H9 (cell line): ENCODE results near the gene UVSSA. TPM values are rescaled to one million over a fixed set of nuclear protein-coding genes. Genes with fewer than 3 reads are reported as not detected.

Source experiments
- DNase-seq: peaks from one replicate; pipeline ENCODE4 v3.0.0-alpha.2; 2017
- H2AFZ ChIP-seq: one replicate; pipeline ENCODE4 v1.6.1; 2013; ENCODE audit warnings: mild to moderate bottlenecking, low read length, control low read depth, moderate library complexity
- H2AK5ac ChIP-seq: 2 replicates; pipeline ENCODE4 v1.6.1; 2013; ENCODE audit warnings: low read length, control low read depth, mixed read lengths; ENCODE audit not compliant: insufficient read length
- H2BK120ac ChIP-seq: one replicate; pipeline ENCODE4 v1.6.1; 2013; ENCODE audit warnings: low read depth, mild to moderate bottlenecking, low read length, control low read depth, inconsistent platforms; ENCODE audit not compliant: poor library complexity, severe bottlenecking
- H2BK12ac ChIP-seq: 2 replicates; pipeline ENCODE4 v1.6.1; 2013; ENCODE audit warnings: low read length, control low read depth, mixed read lengths, low read depth; ENCODE audit not compliant: insufficient read length
- H2BK15ac ChIP-seq: 2 replicates; pipeline ENCODE4 v1.6.1; 2013; ENCODE audit warnings: low read depth, low read length, control low read depth
- H2BK20ac ChIP-seq: one replicate; pipeline ENCODE4 v1.6.1; 2013; ENCODE audit warnings: low read depth, mild to moderate bottlenecking, low read length, control low read depth, inconsistent platforms; ENCODE audit not compliant: poor library complexity, severe bottlenecking
- H2BK5ac ChIP-seq: 2 replicates; pipeline ENCODE4 v1.6.1; 2013; ENCODE audit warnings: low read length, control low read depth, mixed read lengths; ENCODE audit not compliant: insufficient read length
- H3K14ac ChIP-seq: 2 replicates; pipeline ENCODE4 v1.6.1; 2013; ENCODE audit warnings: low read length, control low read depth; ENCODE audit not compliant: insufficient read depth
- H3K18ac ChIP-seq: 2 replicates; pipeline ENCODE4 v1.6.1; 2013; ENCODE audit warnings: low read depth, mild to moderate bottlenecking, mixed read lengths, low read length, control low read depth; ENCODE audit not compliant: insufficient read length
- H3K23ac ChIP-seq: 2 replicates; pipeline ENCODE4 v1.6.1; 2013; ENCODE audit warnings: low read length, control low read depth, mixed read lengths, low read depth; ENCODE audit not compliant: insufficient read length
- H3K23me2 ChIP-seq: 2 replicates; pipeline ENCODE4 v1.6.1; 2013; ENCODE audit warnings: low read depth, mild to moderate bottlenecking, mixed read lengths, low read length, control low read depth; ENCODE audit not compliant: insufficient read length, poor library complexity, severe bottlenecking
- H3K27ac ChIP-seq: 2 replicates; pipeline ENCODE4 v1.5.1; 2013; ENCODE audit warnings: low read length, control low read depth, mixed read lengths, low read depth; ENCODE audit not compliant: insufficient read length
- H3K27me3 ChIP-seq: 2 replicates; pipeline ENCODE4 v1.6.1; 2013; ENCODE audit warnings: low read length, control low read depth, inconsistent platforms; ENCODE audit not compliant: insufficient read depth
- H3K4ac ChIP-seq: 2 replicates; pipeline ENCODE4 v1.6.1; 2013; ENCODE audit warnings: low read depth, mild to moderate bottlenecking, control low read depth, inconsistent platforms, low read length, moderate library complexity
- H3K4me1 ChIP-seq: 2 replicates; pipeline ENCODE4 v1.6.1; 2013; ENCODE audit warnings: low read length, control low read depth, inconsistent platforms; ENCODE audit not compliant: insufficient read depth
- H3K4me2 ChIP-seq: 2 replicates; pipeline ENCODE4 v1.6.1; 2013; ENCODE audit warnings: low read length, control low read depth, mixed read lengths; ENCODE audit not compliant: insufficient read length, insufficient read depth
- H3K56ac ChIP-seq: 2 replicates; pipeline ENCODE4 v1.6.1; 2013; ENCODE audit warnings: low read depth, mild to moderate bottlenecking, mixed read lengths, low read length, control low read depth; ENCODE audit not compliant: insufficient read length
- H3K79me1 ChIP-seq: 2 replicates; pipeline ENCODE4 v1.6.1; 2013; ENCODE audit warnings: low read depth, mild to moderate bottlenecking, moderate library complexity, low read length, control low read depth, inconsistent platforms; ENCODE audit not compliant: insufficient read depth, poor library complexity, severe bottlenecking
- H3K79me2 ChIP-seq: 2 replicates; pipeline ENCODE4 v1.6.1; 2013; ENCODE audit warnings: low read length, control low read depth, inconsistent platforms; ENCODE audit not compliant: insufficient read depth
- H3K9ac ChIP-seq: 2 replicates; pipeline ENCODE4 v1.6.1; 2013; ENCODE audit warnings: low read length, control low read depth, mixed read lengths; ENCODE audit not compliant: insufficient read length; ENCODE audit errors: extremely low read depth
- H3K9me3 ChIP-seq: one replicate; pipeline ENCODE4 v1.6.1; 2013; ENCODE audit warnings: low read depth, low read length, inconsistent platforms; ENCODE audit not compliant: control insufficient read depth
- H3T11ph ChIP-seq: one replicate; pipeline ENCODE4 v1.6.1; 2013; ENCODE audit warnings: mild to moderate bottlenecking, low read length, control low read depth, inconsistent platforms
- H4K20me1 ChIP-seq: one replicate; pipeline ENCODE4 v1.6.1; 2013; ENCODE audit not compliant: control insufficient read depth, insufficient read length, insufficient read depth
- H4K5ac ChIP-seq: 2 replicates; pipeline ENCODE4 v1.6.1; 2013; ENCODE audit warnings: low read depth, mild to moderate bottlenecking, mixed read lengths, low read length, control low read depth; ENCODE audit not compliant: insufficient read length
- H4K8ac ChIP-seq: replicated peaks from 2 replicates; pipeline ENCODE4 v1.6.1; 2013; ENCODE audit warnings: low read length, control low read depth, mixed read lengths, low read depth; ENCODE audit not compliant: insufficient read length
- H4K91ac ChIP-seq: 2 replicates; pipeline ENCODE4 v1.6.1; 2013; ENCODE audit warnings: low read depth, mild to moderate bottlenecking, moderate library complexity, mixed read lengths, low read length, control low read depth; ENCODE audit not compliant: insufficient read length
- H3K27ac Mint-ChIP-seq, 3 experiments: 2 replicates in 2 of 3; 3 replicates in 1 of 3; pipeline ENCODE4 v1.8.0; 2020 to 2021; ENCODE audit warnings: mixed read lengths in 3 of 3, mild to moderate bottlenecking in 1 of 3, moderate library complexity in 1 of 3
- H3K27me3 Mint-ChIP-seq: 2 replicates; pipeline ENCODE4 v1.8.0; 2021; ENCODE audit warnings: low read depth, mild to moderate bottlenecking, moderate library complexity, mixed read lengths
- H3K36me3 Mint-ChIP-seq, 3 experiments: 2 replicates in 2 of 3; 3 replicates in 1 of 3; pipeline ENCODE4 v1.8.0; 2020 to 2021; ENCODE audit warnings: low read depth in 3 of 3, mixed read lengths in 3 of 3; ENCODE audit not compliant: insufficient read depth in 1 of 3
- H3K4me1 Mint-ChIP-seq, 2 experiments: 2 replicates each; pipeline ENCODE4 v1.8.0; 2020; ENCODE audit warnings: mixed read lengths in 2 of 2
- H3K4me3 Mint-ChIP-seq, 2 experiments: 2 replicates in 1 of 2; 3 replicates in 1 of 2; pipeline ENCODE4 v1.8.0; 2020 to 2021; ENCODE audit warnings: mild to moderate bottlenecking in 2 of 2, mixed read lengths in 2 of 2, moderate library complexity in 1 of 2
- H3K9me3 Mint-ChIP-seq, 2 experiments: 2 replicates in 1 of 2; 3 replicates in 1 of 2; pipeline ENCODE4 v1.8.0; 2020; ENCODE audit warnings: mild to moderate bottlenecking in 2 of 2, mixed read lengths in 2 of 2, moderate library complexity in 1 of 2
- CTCF ChIP-seq: fragments of 200-600 bp; sonication (generic); conservative IDR thresholded peaks from 3 replicates; pipeline ENCODE4 v1.8.0; 2021; ENCODE audit warnings: antibody characterized with exemption, mild to moderate bottlenecking
- WGBS: extraction: QIAGEN DNeasy Blood & Tissue Kit; methylation state at CpG from one replicate; pipeline ENCODE4 v1.1.7; 2013; ENCODE audit warnings: missing lambda C conversion rate, low lambda C conversion rate, mixed read lengths; ENCODE audit not compliant: insufficient read length; ENCODE audit errors: extremely low coverage; 5-methylcytosine and 5-hydroxymethylcytosine counted together
- total RNA-seq: library from RNA; stranded (reverse); gene quantifications from 2 replicates; pipeline ENCODE4 v1.2.1, GENCODE V29; 2021

UVSSA gene
- total RNA-seq, 1 experiment from 2014 or later, result 15.9 TPM

DNA sequence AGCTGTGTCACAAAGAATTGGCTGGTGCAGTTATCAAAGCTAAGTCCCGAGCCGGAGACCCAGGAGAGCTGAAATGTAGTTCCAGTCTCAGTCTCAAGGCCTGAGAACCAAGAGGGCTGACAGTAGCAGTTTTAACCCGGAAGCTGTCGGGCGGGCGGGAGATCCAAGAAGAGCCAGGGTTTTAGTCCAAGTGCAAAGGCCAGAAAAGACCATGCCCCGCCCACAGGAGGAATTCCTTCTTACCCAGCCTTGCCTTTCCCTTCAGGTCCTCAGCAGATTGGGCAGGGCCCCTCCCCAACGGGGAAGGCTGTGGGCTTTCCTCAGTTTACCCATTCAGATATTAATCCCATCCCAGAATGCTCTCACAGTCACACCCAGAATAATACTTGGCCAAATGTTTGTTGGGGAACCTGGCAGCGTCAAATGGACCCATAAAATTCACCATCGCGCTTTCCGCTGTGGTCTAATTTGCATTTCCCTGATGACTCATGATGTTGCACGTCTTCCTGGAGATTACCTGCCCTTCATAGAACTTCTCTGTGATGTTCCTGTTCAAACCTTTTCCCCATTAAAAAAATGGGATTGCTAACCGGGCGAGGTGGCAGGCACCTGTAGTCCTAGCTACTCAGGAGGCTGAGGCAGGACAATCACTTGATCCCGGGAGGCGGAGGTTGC is 41.1 kb upstream of the UVSSA start:
- Mint-ChIP-seq H3K9me3 (no peaks in the 10 kb centered on the region), H3K27ac (peak overlapping the region in 2 of 3 experiments; percentile 52 to 85; a peak in 3 of 7 replicates), H3K4me1 (peaks cover 16 to 19% of the 10 kb centered on the region in 2 experiments), H3K36me3 (peaks cover 2 to 18% (median 12%) of the 10 kb centered on the region in 3 experiments; a peak in 6 of 7 replicates), H3K27me3 (no peaks in the 10 kb centered on the region), H3K4me3 (no peak overlapping the region)
- Histone ChIP-seq H3K27me3 (no peaks in the 10 kb centered on the region), H3K4ac (no peak overlapping the region), H3K9ac (no peak overlapping the region), H2BK15ac (no peak overlapping the region), H4K20me1 (peaks cover 1% of the 10 kb centered on the region), H3K79me1 (peaks cover 13% of the 10 kb centered on the region), H4K5ac (no peak overlapping the region), H3K4me2 (no peak overlapping the region), H3K27ac (no peak overlapping the region), H2BK20ac (no peak overlapping the region), H2BK120ac (no peak overlapping the region), H4K8ac (no peak overlapping the region), H2BK12ac (no peak overlapping the region), H3K79me2 (peaks cover 28% of the 10 kb centered on the region), H3K4me1 (peaks cover 3% of the 10 kb centered on the region; the same call in 1 of the 2 replicates), H4K91ac (no peak overlapping the region), H3K18ac (no peak overlapping the region), H2BK5ac (no peak overlapping the region), H3K23ac (no peak overlapping the region), H3T11ph (no peak overlapping the region), H3K23me2 (peaks cover 5% of the 10 kb centered on the region), H3K56ac (no peak overlapping the region), H2AFZ (no peak overlapping the region), H3K9me3 (no peaks in the 10 kb centered on the region), H3K14ac (no peak overlapping the region), H2AK5ac (no peak overlapping the region)
- WGBS, result no CpG with 5 or more reads among the region's 17 CpGs
- TF ChIP-seq CTCF, result no peak
- no peak for DNase-seq
